ENCODE measurements around the gene KIAA0753.

- TF ChIP-seq CTCF (IDR thresholded peaks at IDR 0.05) (no peak), MXI1 (IDR thresholded peaks at IDR 0.05; ENCODE audit: low read depth, low read length) (peak; percentile 17; the same call in 1 of the 2 replicates), RFX5 (IDR thresholded peaks at IDR 0.05; ENCODE audit: low read length) (no peak), REST (IDR thresholded peaks at IDR 0.05; ENCODE audit: low read depth, low read length) (no peak), YY1 (IDR thresholded peaks at IDR 0.05; ENCODE audit: low read depth) (no peak), POLR2AphosphoS5 (IDR thresholded peaks at IDR 0.05; ENCODE audit: low read depth, low read length) (no peak)
These were observed 844 bp upstream of the KIAA0753 start for GRCh38 chr17:6641247-6641863.

Data from SK-N-SH (cell line).